Measurements from ENCODE around the gene INSYN2B. TPM values are rescaled to one million over a fixed set of nuclear protein-coding genes. Genes with fewer than 3 reads are reported as not detected.

INSYN2B gene
- total and polyA plus RNA-seq, 2 experiments from 2014 or later = 10.1 to 43.2 TPM

DNA sequence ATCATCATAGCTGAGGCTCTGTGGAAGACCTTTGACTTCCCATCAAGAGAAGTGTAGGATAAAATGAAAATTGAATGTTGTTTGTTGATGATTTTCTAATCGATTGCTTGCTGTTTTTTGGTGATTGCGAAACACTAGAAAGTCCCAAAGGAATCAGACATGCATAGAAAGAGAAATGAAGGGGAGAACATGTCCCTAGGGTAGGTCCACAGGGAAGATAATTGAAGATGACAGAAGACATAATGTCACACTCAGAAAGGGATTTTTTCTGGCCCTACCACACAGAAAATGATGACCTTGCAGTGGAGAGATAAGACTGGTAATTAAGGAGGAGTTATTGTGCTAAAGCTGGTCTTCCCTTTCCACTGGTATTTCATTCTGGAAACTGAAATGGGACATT lies 62.8 kb downstream of the INSYN2B start:
- peaks cover 40% of the 10 kb centered on the region for H3F3A ChIP-seq (ENCODE audit: insufficient read depth)
- no peaks in the 10 kb centered on the region for H3K9me2 ChIP-seq (ENCODE audit: insufficient read depth)
- H3K27ac ChIP-seq = no peak overlapping the region
- no peak overlapping the region for H2AFZ ChIP-seq
- H3K9ac ChIP-seq = no peak overlapping the region
- in situ Hi-C loops (cut with MboI) = no loop called here
- H3K36me3 ChIP-seq (ENCODE audit: low read depth) = no peaks in the 10 kb centered on the region
- H3K4me3 ChIP-seq = no peak overlapping the region
- peaks cover 88% of the 10 kb centered on the region for H3K79me2 ChIP-seq (ENCODE audit: insufficient read depth)
- no peaks in the 10 kb centered on the region for H3K9me3 ChIP-seq (ENCODE audit: low read depth)
- 94% methylated on average over 2 of the region's 2 CpGs for whole genome bisulfite sequencing, 2 experiments (ENCODE audit: low coverage in 1 of 2, low lambda C conversion rate in 2 of 2, missing lambda C conversion rate in 2 of 2)
- no peaks in the 10 kb centered on the region for H3K27me3 ChIP-seq (replicated peaks; ENCODE audit: insufficient read depth)
- no peak for DNase-seq
- H4K20me1 ChIP-seq (ENCODE audit: insufficient read depth) = peaks cover 6% of the 10 kb centered on the region
- TF ChIP-seq EZH2 (IDR thresholded peaks at IDR 0.05; ENCODE audit: insufficient read depth, poor library complexity, severe bottlenecking) (no peak), EZH2phosphoT487 (IDR thresholded peaks at IDR 0.05; ENCODE audit: insufficient read depth, low read depth) (no peak)
- no peak overlapping the region for H3K4me2 ChIP-seq (ENCODE audit: unreplicated experiment)
- peaks cover 11% of the 10 kb centered on the region for H3K4me1 ChIP-seq (ENCODE audit: insufficient read depth)

DNA sequence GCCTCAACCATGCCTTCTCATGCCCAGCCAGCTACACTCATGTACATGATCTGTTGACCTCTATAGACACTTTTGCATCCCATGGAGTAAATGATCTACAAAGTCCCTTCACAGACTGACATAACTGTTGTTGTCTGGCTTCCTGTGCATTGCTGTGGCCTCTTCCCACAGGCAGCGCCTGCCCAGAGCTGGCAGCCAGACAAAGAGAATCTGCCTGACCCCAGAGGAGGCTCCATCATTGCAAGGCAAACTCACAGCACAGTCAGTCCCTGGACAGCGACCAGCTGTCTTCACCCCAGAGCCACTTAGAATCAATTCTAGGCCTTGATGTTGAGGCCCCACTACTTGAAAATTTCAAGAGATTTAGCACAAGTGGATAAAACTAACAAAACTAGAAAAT lies 65.5 kb downstream of the INSYN2B start:
- Histone ChIP-seq H3F3A (ENCODE audit: insufficient read depth) (peaks cover 50% of the 10 kb centered on the region), H3K79me2 (ENCODE audit: insufficient read depth) (peaks cover 89% of the 10 kb centered on the region), H3K27me3 (replicated peaks; ENCODE audit: insufficient read depth) (no peaks in the 10 kb centered on the region), H3K9ac (no peak overlapping the region), H3K9me2 (ENCODE audit: insufficient read depth) (no peaks in the 10 kb centered on the region), H2AFZ (no peak overlapping the region), H3K9me3 (ENCODE audit: low read depth) (no peaks in the 10 kb centered on the region), H3K27ac (no peak overlapping the region), H3K4me1 (ENCODE audit: insufficient read depth) (peaks cover 11% of the 10 kb centered on the region), H3K4me3 (no peak overlapping the region), H3K4me2 (ENCODE audit: unreplicated experiment) (no peak overlapping the region), H3K36me3 (ENCODE audit: low read depth) (no peaks in the 10 kb centered on the region), H4K20me1 (ENCODE audit: insufficient read depth) (peaks cover 6% of the 10 kb centered on the region)
- in situ Hi-C loops (cut with MboI) = no loop called here
- TF ChIP-seq EZH2phosphoT487 (IDR thresholded peaks at IDR 0.05; ENCODE audit: insufficient read depth, low read depth) (no peak), EZH2 (IDR thresholded peaks at IDR 0.05; ENCODE audit: insufficient read depth, poor library complexity, severe bottlenecking) (no peak)
- peak; percentile 84 for DNase-seq
- WGBS, 2 experiments (ENCODE audit: low coverage in 1 of 2, low lambda C conversion rate in 2 of 2, missing lambda C conversion rate in 2 of 2) = 35 to 36% methylated on average over 2 of the region's 2 CpGs

DNA sequence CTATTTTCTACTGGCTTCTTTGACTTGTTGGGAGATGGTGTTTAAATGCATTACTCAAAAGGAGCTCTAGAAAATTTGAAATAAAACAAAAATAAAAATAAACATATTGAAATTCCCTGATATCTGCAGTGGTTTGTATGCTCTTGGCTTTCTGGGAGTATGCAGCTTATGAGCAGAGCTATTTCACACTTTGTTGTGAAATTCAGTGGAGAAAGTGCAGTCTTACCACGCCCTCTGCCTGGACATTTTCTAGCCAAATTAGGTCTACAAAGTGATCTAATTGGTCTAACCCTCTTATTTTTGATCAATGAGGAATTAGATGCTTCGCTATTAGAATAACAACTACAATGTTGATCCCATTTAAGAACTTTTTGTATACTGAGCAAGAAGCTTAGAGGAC lies 66.8 kb downstream of the INSYN2B start:
- H2AFZ ChIP-seq = no peak overlapping the region
- H3K9me3 ChIP-seq (ENCODE audit: low read depth) = no peaks in the 10 kb centered on the region
- DNase-seq = peak; percentile 28
- no peaks in the 10 kb centered on the region for H3K36me3 ChIP-seq (ENCODE audit: low read depth)
- no peak overlapping the region for H3K4me3 ChIP-seq
- no peaks in the 10 kb centered on the region for H3K9me2 ChIP-seq (ENCODE audit: insufficient read depth)
- no peak for TF ChIP-seq EZH2 (IDR thresholded peaks at IDR 0.05; ENCODE audit: insufficient read depth, poor library complexity, severe bottlenecking)
- no peak for TF ChIP-seq EZH2phosphoT487 (IDR thresholded peaks at IDR 0.05; ENCODE audit: insufficient read depth, low read depth)
- no peak overlapping the region for H3K9ac ChIP-seq
- peaks cover 55% of the 10 kb centered on the region for H3F3A ChIP-seq (ENCODE audit: insufficient read depth)
- no peak overlapping the region for H3K27ac ChIP-seq
- 76 to 87% methylated on average over 2 of the region's 2 CpGs for WGBS, 2 experiments (ENCODE audit: low coverage in 1 of 2, low lambda C conversion rate in 2 of 2, missing lambda C conversion rate in 2 of 2)
- H3K4me1 ChIP-seq (ENCODE audit: insufficient read depth) = peaks cover 11% of the 10 kb centered on the region
- H3K27me3 ChIP-seq (replicated peaks; ENCODE audit: insufficient read depth) = no peaks in the 10 kb centered on the region
- peaks cover 6% of the 10 kb centered on the region for H4K20me1 ChIP-seq (ENCODE audit: insufficient read depth)
- in situ Hi-C loops (cut with MboI) = no loop called here
- peaks cover 93% of the 10 kb centered on the region for H3K79me2 ChIP-seq (ENCODE audit: insufficient read depth)
- H3K4me2 ChIP-seq (ENCODE audit: unreplicated experiment) = no peak overlapping the region

DNA sequence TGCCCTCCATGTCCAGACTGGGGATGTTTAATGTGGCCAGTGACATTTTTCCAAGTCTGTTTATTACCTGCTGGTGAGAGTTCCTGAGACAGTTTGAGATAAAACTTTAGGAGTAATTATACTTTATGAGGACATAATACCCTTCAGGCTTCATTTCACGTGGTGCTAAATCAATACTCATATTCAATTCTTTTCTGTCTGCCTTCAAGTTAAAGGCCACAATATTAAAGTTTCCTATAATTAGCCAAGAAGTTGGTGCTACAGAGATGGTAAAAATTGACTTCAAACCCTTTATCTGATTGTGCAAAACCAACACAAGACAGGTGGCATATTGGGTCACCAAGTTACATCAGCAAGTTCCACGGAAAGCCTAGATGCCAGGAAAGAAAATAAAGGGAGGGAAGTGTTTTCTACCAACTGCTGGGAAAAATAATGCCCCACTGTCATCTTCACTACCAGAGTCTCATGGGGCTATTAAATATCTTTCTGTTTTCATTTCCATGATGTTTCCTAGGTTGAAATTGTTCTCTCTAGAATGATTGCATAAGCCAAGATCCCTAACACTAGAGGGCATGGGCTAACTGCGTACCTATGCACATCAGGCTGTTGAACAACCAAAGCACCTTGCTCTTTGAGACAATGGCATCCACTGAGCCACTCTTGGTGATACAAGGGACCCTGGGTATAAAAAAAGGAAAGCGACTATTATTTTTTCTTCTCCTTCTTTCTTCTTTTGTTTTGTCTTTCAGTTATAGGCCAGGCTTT lies 68.7 kb downstream of the INSYN2B start:
- peaks cover 15% of the 10 kb centered on the region for H3K4me1 ChIP-seq (ENCODE audit: insufficient read depth)
- peaks cover 57% of the 10 kb centered on the region for H3F3A ChIP-seq (ENCODE audit: insufficient read depth)
- H3K36me3 ChIP-seq (ENCODE audit: low read depth) = no peaks in the 10 kb centered on the region
- no peak overlapping the region for H2AFZ ChIP-seq
- in situ Hi-C loops (cut with MboI) = no loop called here
- no peak overlapping the region for H3K27ac ChIP-seq
- 96 to 99% methylated on average over 4 of the region's 4 CpGs for WGBS, 2 experiments (ENCODE audit: low coverage in 1 of 2, low lambda C conversion rate in 2 of 2, missing lambda C conversion rate in 2 of 2)
- H3K9me3 ChIP-seq (ENCODE audit: low read depth) = no peaks in the 10 kb centered on the region
- H3K79me2 ChIP-seq (ENCODE audit: insufficient read depth) = peaks cover 90% of the 10 kb centered on the region
- H4K20me1 ChIP-seq (ENCODE audit: insufficient read depth) = peaks cover 6% of the 10 kb centered on the region
- no peaks in the 10 kb centered on the region for H3K27me3 ChIP-seq (replicated peaks; ENCODE audit: insufficient read depth)
- DNase-seq = no peak
- H3K9ac ChIP-seq = no peak overlapping the region
- H3K9me2 ChIP-seq (ENCODE audit: insufficient read depth) = no peaks in the 10 kb centered on the region
- no peak overlapping the region for H3K4me3 ChIP-seq
- TF ChIP-seq EZH2 (IDR thresholded peaks at IDR 0.05; ENCODE audit: insufficient read depth, poor library complexity, severe bottlenecking) = no peak
- no peak for TF ChIP-seq EZH2phosphoT487 (IDR thresholded peaks at IDR 0.05; ENCODE audit: insufficient read depth, low read depth)
- H3K4me2 ChIP-seq (ENCODE audit: unreplicated experiment) = no peak overlapping the region

All from GM23248 (cell line).